ENCODE data around the gene TTYH2. TPM values are rescaled to one million over a fixed set of nuclear protein-coding genes. Genes with fewer than 3 reads are reported as not detected.
A peak's percentile ranks its signal among the peaks of the same experiment; 100 is the strongest.

TTYH2 gene
- total and polyA plus RNA-seq, 3 experiments from 2014 or later: 6.0 to 17.4 (median 17.1) TPM

DNA sequence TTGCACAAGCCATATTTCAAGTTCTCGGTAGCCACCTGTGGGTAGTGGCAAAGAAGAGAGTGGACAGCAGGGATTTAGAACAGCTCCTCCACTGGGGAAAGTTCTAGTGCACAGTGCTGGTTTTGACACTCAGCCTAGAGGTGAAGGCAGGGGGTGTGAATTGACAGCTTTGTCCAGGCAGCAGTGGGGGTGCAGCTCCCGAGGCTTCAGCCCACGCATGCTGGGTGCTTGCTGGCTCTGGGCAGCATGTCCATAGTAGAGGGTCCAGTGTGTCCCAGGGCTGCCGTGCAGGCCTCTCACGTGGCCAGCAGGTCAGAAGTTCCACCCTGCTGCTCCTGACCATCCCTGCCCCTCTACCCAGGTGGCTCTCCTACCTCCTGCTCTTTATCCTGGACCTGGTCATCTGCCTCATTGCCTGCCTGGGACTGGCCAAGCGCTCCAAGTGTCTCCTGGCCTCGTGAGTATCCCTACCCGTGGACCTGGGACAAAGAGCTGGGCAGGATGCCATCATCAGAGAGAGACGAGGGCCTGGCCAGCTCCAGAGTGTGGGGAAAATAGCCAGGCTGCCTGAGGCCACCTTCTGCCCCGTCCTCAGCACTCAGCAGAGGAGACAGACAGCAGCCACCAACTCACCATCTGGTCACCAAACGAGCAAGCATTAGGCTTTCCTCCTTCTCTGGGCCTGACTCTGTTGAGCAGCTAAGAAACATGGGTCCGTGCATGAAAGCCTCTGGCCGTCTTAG lies 29.8 kb downstream of the TTYH2 start:
- ChIA-PET POLR2A (no interaction called here), CTCF (interaction anchor here (1.0 to 1.6 kb wide), 2 partner anchors 40 to 125 kb away, joined by 3 read pairs; no protein-coding TSS in a partner anchor)
- H3K4me1 ChIP-seq (ENCODE audit: insufficient read depth, low read length): no peaks in the 10 kb centered on the region

DNA sequence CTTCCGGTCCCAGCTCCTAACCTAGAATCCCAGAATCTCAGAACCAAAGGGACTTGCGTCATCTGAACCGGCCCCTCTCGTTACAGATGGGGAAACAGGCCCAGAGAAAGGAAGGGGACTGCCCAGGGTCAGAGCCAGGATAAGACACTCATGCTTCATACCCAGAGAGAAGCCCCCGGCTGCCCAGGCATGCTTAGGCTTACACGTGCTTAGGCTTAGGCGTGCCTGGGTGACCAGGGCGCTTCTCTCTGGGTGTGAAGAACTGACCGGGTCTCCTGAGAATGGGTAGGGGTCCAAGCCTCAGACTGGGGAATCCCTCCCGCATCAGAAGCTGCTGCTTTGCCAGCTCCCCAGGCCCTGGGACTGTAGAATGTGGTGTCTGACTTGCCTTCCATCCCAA lies 30.8 kb downstream of the TTYH2 start:
- Histone ChIP-seq H3K4me1 (ENCODE audit: insufficient read depth, low read length) (no peaks in the 10 kb centered on the region), H3K36me3 (ENCODE audit: insufficient read depth, low read length) (no peaks in the 10 kb centered on the region), H3K9me3 (ENCODE audit: low read length) (no peaks in the 10 kb centered on the region), H3K27ac (ENCODE audit: low read depth, low read length) (no peak overlapping the region), H3K27me3 (ENCODE audit: insufficient read depth, low read length, poor library complexity, severe bottlenecking) (no peaks in the 10 kb centered on the region), H3K4me3 (ENCODE audit: low read length) (no peak overlapping the region)
- Mint-ChIP-seq H3K4me3 (no peak overlapping the region), H3K27me3 (no peaks in the 10 kb centered on the region), H3K36me3 (peaks cover 0 to 34% (median 9%) of the 10 kb centered on the region in 3 donors), H3K4me1 (peaks cover 0 to 13% (median 4%) of the 10 kb centered on the region in 3 donors), H3K9me3 (no peaks in the 10 kb centered on the region), H3K27ac (peak overlapping the region in 1 of 8 donors; percentile 47)
- CTCF ChIA-PET: no interaction called here
- POLR2A ChIA-PET: no interaction called here
- DNase-seq: no peak

More for the DNA sequence above, 29.8 kb downstream of the TTYH2 start:
- Mint-ChIP-seq H3K36me3 (peaks cover 0 to 39% (median 7%) of the 10 kb centered on the region in 3 donors), H3K4me1 (peaks cover 0 to 3% (median 0%) of the 10 kb centered on the region in 3 donors), H3K9me3 (no peaks in the 10 kb centered on the region), H3K27me3 (no peaks in the 10 kb centered on the region), H3K4me3 (no peak overlapping the region), H3K27ac (no peak overlapping the region)
- no peak for DNase-seq
- Histone ChIP-seq H3K9me3 (ENCODE audit: low read length) (no peaks in the 10 kb centered on the region), H3K27me3 (ENCODE audit: insufficient read depth, low read length, poor library complexity, severe bottlenecking) (no peaks in the 10 kb centered on the region), H3K4me3 (ENCODE audit: low read length) (no peak overlapping the region), H3K27ac (ENCODE audit: low read depth, low read length) (no peak overlapping the region), H3K36me3 (ENCODE audit: insufficient read depth, low read length) (no peaks in the 10 kb centered on the region)

DNA sequence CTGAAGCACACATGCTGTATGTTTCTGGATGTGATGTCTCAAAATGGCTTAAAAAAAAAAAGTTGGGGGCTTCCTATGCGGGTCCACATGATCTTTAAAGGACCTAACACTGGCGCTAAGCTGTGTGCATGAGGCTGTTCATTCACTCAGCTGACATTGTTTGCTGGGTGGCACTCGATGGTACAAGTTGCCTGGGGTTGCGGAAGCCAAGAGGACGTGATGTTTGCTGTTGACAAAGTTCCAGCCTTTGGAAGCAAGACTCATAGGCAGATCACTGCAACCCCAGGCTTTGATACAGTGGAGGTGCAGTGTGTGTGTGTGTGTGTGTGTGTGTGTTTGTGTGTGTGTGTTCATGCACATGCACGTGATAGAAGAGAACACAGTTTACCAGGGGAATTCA lies 31.2 kb downstream of the TTYH2 start:
- H3K4me1 Mint-ChIP-seq: peaks cover 3 to 17% (median 4%) of the 10 kb centered on the region in 3 donors
- Histone ChIP-seq H3K4me3 (ENCODE audit: low read length) (no peak overlapping the region), H3K27me3 (ENCODE audit: insufficient read depth, low read length, poor library complexity, severe bottlenecking) (no peaks in the 10 kb centered on the region), H3K27ac (ENCODE audit: low read depth, low read length) (no peak overlapping the region), H3K4me1 (ENCODE audit: insufficient read depth, low read length) (no peaks in the 10 kb centered on the region), H3K36me3 (ENCODE audit: insufficient read depth, low read length) (no peaks in the 10 kb centered on the region), H3K9me3 (ENCODE audit: low read length) (no peaks in the 10 kb centered on the region)
- DNase-seq: no peak
- H3K4me3 Mint-ChIP-seq: no peak overlapping the region
- no peak overlapping the region for H3K27ac Mint-ChIP-seq
- no peaks in the 10 kb centered on the region for H3K27me3 Mint-ChIP-seq
- H3K36me3 Mint-ChIP-seq: peaks cover 0 to 32% (median 7%) of the 10 kb centered on the region in 3 donors
- ChIA-PET CTCF (no interaction called here), POLR2A (no interaction called here)
- H3K9me3 Mint-ChIP-seq: no peaks in the 10 kb centered on the region

DNA sequence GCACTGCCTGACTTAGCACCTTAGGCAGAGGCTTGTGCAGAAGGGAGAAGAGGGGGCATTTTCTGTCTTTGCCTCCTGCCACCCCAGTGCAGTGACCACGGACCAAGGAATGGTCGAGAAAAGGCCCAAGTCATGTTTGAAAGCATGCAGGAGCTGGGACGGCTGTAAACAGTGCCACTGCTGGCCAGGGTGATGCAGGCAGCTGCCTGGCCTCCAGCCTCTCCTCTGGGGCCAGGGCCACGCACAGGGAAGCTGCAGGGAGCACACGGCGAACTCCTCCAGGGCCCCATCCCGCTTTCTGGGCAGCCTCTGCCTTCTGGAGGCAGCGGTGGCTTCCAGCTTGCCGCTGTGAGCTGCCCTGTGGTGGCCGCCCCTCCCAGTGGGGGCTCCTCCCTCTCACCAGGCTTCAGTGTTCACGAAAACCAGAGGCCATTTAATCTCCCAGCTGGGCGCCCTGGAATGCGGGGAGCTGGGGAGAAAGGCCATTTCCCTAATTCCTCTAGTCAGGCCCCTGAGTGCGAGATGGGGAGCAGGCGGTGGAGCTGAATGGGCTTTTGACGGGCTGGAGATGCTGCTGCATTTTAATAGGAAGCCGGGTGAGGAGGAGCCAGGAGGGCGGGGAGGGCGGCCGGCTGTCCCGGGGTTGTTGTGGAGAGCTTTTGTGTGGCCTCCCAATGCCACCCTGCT lies 31.9 kb downstream of the TTYH2 start:
- ChIA-PET CTCF (interaction anchor here (1.2 kb wide), 1 partner anchor 13 kb away, joined by 3 read pairs; no protein-coding TSS in a partner anchor), POLR2A (no interaction called here)
- Mint-ChIP-seq H3K4me3 (no peak overlapping the region), H3K9me3 (no peaks in the 10 kb centered on the region), H3K27ac (peak overlapping the region in 2 of 8 donors; percentile 22 to 72), H3K36me3 (peaks cover 0 to 28% (median 3%) of the 10 kb centered on the region in 3 donors), H3K4me1 (peaks cover 3 to 18% (median 4%) of the 10 kb centered on the region in 3 donors), H3K27me3 (no peaks in the 10 kb centered on the region)
- no peak for DNase-seq
- Histone ChIP-seq H3K4me3 (ENCODE audit: low read length) (no peak overlapping the region), H3K4me1 (ENCODE audit: insufficient read depth, low read length) (no peaks in the 10 kb centered on the region), H3K27me3 (ENCODE audit: insufficient read depth, low read length, poor library complexity, severe bottlenecking) (no peaks in the 10 kb centered on the region), H3K9me3 (ENCODE audit: low read length) (no peaks in the 10 kb centered on the region), H3K36me3 (ENCODE audit: insufficient read depth, low read length) (no peaks in the 10 kb centered on the region), H3K27ac (ENCODE audit: low read depth, low read length) (no peak overlapping the region)

DNA sequence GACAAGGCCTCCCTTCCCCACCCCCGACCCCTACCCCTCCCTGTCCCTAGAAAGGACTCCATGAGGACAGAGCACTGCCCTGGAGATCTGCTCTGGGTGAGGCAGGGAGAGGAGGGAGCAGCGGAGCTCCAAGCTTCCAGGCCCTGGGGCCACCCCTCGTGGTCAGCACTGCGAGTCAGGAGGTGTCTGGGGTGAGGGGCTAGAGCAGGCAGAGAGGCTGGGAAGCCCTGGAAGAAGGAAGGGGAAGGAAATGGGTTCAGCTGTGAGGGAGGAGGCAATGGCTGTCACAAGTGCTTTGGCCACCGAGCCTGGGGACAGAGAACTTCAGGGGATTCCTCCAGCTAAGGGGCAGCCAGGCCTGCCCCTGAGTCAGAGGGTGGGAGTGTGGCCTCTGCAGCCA lies 32.5 kb downstream of the TTYH2 start:
- Histone ChIP-seq H3K4me3 (ENCODE audit: low read length) (no peak overlapping the region), H3K36me3 (ENCODE audit: insufficient read depth, low read length) (no peaks in the 10 kb centered on the region), H3K9me3 (ENCODE audit: low read length) (no peaks in the 10 kb centered on the region), H3K4me1 (ENCODE audit: insufficient read depth, low read length) (no peaks in the 10 kb centered on the region), H3K27me3 (ENCODE audit: insufficient read depth, low read length, poor library complexity, severe bottlenecking) (no peaks in the 10 kb centered on the region), H3K27ac (ENCODE audit: low read depth, low read length) (no peak overlapping the region)
- H3K27me3 Mint-ChIP-seq: no peaks in the 10 kb centered on the region
- H3K27ac Mint-ChIP-seq: peak overlapping the region in 2 of 8 donors; percentile 22 to 66
- DNase-seq: no peak
- H3K4me3 Mint-ChIP-seq: no peak overlapping the region
- ChIA-PET POLR2A (no interaction called here), CTCF (interaction anchor here (1.2 kb wide), 1 partner anchor 13 kb away, joined by 3 read pairs; no protein-coding TSS in a partner anchor)
- peaks cover 0 to 27% (median 4%) of the 10 kb centered on the region in 3 donors for H3K36me3 Mint-ChIP-seq
- H3K4me1 Mint-ChIP-seq: peaks cover 3 to 18% (median 4%) of the 10 kb centered on the region in 3 donors
- H3K9me3 Mint-ChIP-seq: no peaks in the 10 kb centered on the region

DNA sequence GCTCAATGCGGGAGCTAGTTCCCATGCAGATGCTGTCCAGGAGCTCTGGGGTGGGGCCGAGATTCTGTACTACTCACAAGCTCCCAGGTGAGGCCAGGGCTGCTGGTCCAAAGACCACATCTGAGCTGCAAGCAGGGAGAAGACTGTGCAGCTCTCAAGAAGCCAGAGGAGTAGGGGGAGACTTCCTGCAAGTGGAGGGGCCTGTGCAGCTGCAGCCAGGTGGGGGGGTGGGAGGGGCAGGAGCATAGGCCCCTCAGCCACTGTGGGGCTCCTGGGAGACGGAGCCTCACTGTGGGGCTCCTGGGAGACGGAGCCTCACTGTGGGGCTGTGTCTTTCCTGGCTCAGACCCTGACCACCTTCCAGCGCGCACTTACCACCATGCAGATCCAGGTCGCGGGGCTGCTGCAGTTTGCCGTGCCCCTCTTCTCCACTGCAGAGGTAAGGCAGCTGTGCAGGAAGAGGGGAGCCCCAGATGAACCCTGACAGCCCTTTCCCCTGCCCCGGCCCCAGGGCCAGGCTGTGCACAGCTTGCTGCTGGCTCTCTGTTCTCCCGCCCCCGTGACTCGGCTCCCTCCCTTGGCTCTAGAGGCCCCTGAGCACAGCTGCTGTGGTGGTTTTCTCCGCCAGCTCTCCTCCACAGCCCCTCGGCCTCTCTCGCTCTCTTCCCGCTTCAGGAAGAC lies 36.4 kb downstream of the TTYH2 start:
- no peak overlapping the region for H3K4me3 ChIP-seq (ENCODE audit: low read length)
- H3K4me1 ChIP-seq (ENCODE audit: insufficient read depth, low read length): no peaks in the 10 kb centered on the region
- H3K27ac Mint-ChIP-seq: peak overlapping the region in 2 of 8 donors; percentile 23 to 39
- DNase-seq: no peak
- peaks cover 3 to 18% (median 4%) of the 10 kb centered on the region in 3 donors for H3K4me1 Mint-ChIP-seq
- no peaks in the 10 kb centered on the region for H3K36me3 ChIP-seq (ENCODE audit: insufficient read depth, low read length)
- H3K36me3 Mint-ChIP-seq: peaks cover 3 to 36% (median 15%) of the 10 kb centered on the region in 3 donors
- H3K27me3 ChIP-seq (ENCODE audit: insufficient read depth, low read length, poor library complexity, severe bottlenecking): no peaks in the 10 kb centered on the region
- no peak overlapping the region for H3K27ac ChIP-seq (ENCODE audit: low read depth, low read length)
- ChIA-PET CTCF (interaction anchor here (0.9 to 1.3 kb wide), 2 partner anchors 33 to 35 kb away, joined by 3 read pairs; no protein-coding TSS in a partner anchor), POLR2A (no interaction called here)
- no peaks in the 10 kb centered on the region for H3K9me3 ChIP-seq (ENCODE audit: low read length)
- H3K27me3 Mint-ChIP-seq: no peaks in the 10 kb centered on the region
- no peaks in the 10 kb centered on the region for H3K9me3 Mint-ChIP-seq
- H3K4me3 Mint-ChIP-seq: peak overlapping the region in 1 of 7 donors; percentile 3

DNA sequence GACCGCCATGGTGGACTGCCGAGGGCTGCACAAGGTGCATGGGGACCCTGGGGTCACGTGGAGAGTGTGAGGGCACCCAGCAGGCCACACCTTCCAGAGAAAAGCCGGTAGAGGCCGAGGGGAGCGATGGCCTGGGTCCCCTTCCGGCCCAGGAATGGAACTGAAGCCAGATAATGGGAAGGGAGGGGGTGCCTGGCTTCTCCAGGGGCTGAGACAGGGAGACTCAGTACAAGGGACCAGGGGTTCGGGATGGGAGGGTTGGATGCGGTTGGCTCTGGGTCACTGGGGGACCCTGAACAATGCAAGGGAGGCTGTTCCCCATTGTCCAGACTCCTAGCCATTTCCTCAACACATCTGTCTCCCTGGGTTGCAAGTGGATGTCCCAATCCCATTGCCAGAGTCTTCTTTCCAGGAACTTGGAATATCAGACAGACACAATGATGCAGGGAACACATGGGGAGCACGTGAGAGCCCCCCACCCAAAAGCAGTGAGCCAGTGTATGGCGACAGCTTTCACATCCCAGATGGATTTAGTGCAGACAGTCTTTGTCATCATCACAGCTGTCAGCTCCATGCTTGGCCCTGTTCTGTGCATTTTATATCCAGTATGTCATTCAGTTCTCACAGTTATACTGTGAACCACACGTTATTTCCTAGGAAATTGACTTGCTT lies 37.1 kb downstream of the TTYH2 start:
- ChIA-PET POLR2A (no interaction called here), CTCF (interaction anchor here (1.3 to 1.4 kb wide), 2 partner anchors 32 to 117 kb away, joined by 3 read pairs; no protein-coding TSS in a partner anchor)
- Histone ChIP-seq H3K4me3 (ENCODE audit: low read length) (no peak overlapping the region), H3K36me3 (ENCODE audit: insufficient read depth, low read length) (no peaks in the 10 kb centered on the region), H3K27ac (ENCODE audit: low read depth, low read length) (no peak overlapping the region), H3K9me3 (ENCODE audit: low read length) (no peaks in the 10 kb centered on the region), H3K4me1 (ENCODE audit: insufficient read depth, low read length) (no peaks in the 10 kb centered on the region), H3K27me3 (ENCODE audit: insufficient read depth, low read length, poor library complexity, severe bottlenecking) (no peaks in the 10 kb centered on the region)
- no peak for DNase-seq
- H3K4me3 Mint-ChIP-seq: no peak overlapping the region
- H3K9me3 Mint-ChIP-seq: no peaks in the 10 kb centered on the region
- H3K36me3 Mint-ChIP-seq: peaks cover 3 to 41% (median 15%) of the 10 kb centered on the region in 3 donors
- H3K27ac Mint-ChIP-seq: peak overlapping the region in 2 of 8 donors; percentile 23 to 72
- peaks cover 3 to 18% (median 4%) of the 10 kb centered on the region in 3 donors for H3K4me1 Mint-ChIP-seq
- no peaks in the 10 kb centered on the region for H3K27me3 Mint-ChIP-seq
